ENCODE results near the gene TRPC4.

TRPC4 gene

GRCh38 chr13:37681281-37682032 is 188.1 kb downstream of the TRPC4 start:
- H3K4me3 ChIP-seq (replicated peaks; ENCODE audit: low read depth, low read length), result no peak overlapping the region
- no peak for TF ChIP-seq CTCF (IDR thresholded peaks at IDR 0.05; ENCODE audit: low read length, missing control alignments)
- peak; percentile 95 for DNase-seq (ENCODE audit: low read depth)

DNA sequence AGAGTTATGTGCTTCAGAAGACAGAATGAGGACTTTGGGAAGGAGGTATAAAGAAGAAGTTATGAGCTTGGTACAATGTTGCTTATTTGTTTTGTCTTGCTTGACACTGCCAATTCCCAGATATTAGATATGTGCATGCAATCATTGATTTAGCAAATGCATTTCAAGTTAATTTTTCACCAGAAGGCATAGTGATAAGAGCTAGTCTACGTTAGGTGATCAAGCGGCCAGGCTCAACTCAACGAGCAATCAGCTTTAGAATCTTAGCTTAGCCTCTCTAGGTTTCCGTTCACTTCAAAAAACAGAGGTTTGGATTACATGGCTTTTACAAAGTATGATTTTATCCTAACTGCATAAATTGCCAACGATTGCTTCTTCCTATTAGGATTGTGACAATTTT is 189.4 kb downstream of the TRPC4 start:
- TF ChIP-seq CTCF (IDR thresholded peaks at IDR 0.05; ENCODE audit: low read length, missing control alignments), result no peak
- no peak for DNase-seq (ENCODE audit: low read depth)

GRCh38 chr13:37679043-37679442 is 190.5 kb downstream of the TRPC4 start:
- no peak for DNase-seq (ENCODE audit: low read depth)
- TF ChIP-seq CTCF (IDR thresholded peaks at IDR 0.05; ENCODE audit: low read length, missing control alignments), result peak; percentile 34
- H3K4me3 ChIP-seq (replicated peaks; ENCODE audit: low read depth, low read length), result no peak overlapping the region

More for the DNA sequence above, 189.4 kb downstream of the TRPC4 start:
- no peak overlapping the region for H3K4me3 ChIP-seq (replicated peaks; ENCODE audit: low read depth, low read length)

GRCh38 chr13:37669845-37670244 is 199.7 kb downstream of the TRPC4 start:
- TF ChIP-seq CTCF (IDR thresholded peaks at IDR 0.05; ENCODE audit: low read length, missing control alignments), result no peak
- H3K4me3 ChIP-seq (replicated peaks; ENCODE audit: low read depth, low read length), result no peak overlapping the region

GRCh38 chr13:37667702-37668101 is 201.9 kb downstream of the TRPC4 start:
- H3K4me3 ChIP-seq (replicated peaks; ENCODE audit: low read depth, low read length), result no peak overlapping the region
- no peak for DNase-seq (ENCODE audit: low read depth)
- no peak for TF ChIP-seq CTCF (IDR thresholded peaks at IDR 0.05; ENCODE audit: low read length, missing control alignments)

More at GRCh38 chr13:37669845-37670244, 199.7 kb downstream of the TRPC4 start:
- no peak for DNase-seq (ENCODE audit: low read depth)

DNA sequence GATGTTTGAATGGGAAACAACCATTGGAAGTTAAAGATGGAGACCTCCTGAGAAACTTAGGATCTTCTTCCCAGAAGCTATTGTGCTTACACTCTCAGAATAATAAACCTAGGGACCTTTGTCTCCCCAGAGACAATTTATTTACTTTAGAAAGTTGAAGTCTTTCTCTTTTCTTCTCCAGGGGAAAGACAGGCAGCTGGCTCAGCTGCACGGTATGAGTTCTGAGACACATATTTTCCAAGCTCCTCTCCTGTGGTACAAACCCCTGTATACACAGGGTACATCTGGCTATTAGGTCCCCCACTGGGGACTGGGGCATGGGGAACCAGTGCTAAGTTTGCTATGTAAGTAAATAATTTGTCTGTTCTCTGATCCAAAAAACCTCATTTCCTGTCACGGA is 203.5 kb downstream of the TRPC4 start:
- TF ChIP-seq CTCF (IDR thresholded peaks at IDR 0.05; ENCODE audit: low read length, missing control alignments), result no peak
- no peak for DNase-seq (ENCODE audit: low read depth)
- H3K4me3 ChIP-seq (replicated peaks; ENCODE audit: low read depth, low read length), result no peak overlapping the region

GRCh38 chr13:37665420-37665819 is 204.2 kb downstream of the TRPC4 start:
- no peak for TF ChIP-seq CTCF (IDR thresholded peaks at IDR 0.05; ENCODE audit: low read length, missing control alignments)
- no peak for DNase-seq (ENCODE audit: low read depth)
- no peak overlapping the region for H3K4me3 ChIP-seq (replicated peaks; ENCODE audit: low read depth, low read length)

Measured in fibroblast of pulmonary artery (primary cell).